H9 (cell line): ENCODE results near the gene DNER. TPM values are rescaled to one million over a fixed set of nuclear protein-coding genes. Genes with fewer than 3 reads are reported as not detected.

ENCODE experiments used
- DNase-seq: peaks from one replicate; pipeline ENCODE4 v3.0.0-alpha.2; 2017
- H2AFZ ChIP-seq: one replicate; pipeline ENCODE4 v1.6.1; 2013; ENCODE audit warnings: mild to moderate bottlenecking, low read length, control low read depth, moderate library complexity
- H2AK5ac ChIP-seq: 2 replicates; pipeline ENCODE4 v1.6.1; 2013; ENCODE audit warnings: low read length, control low read depth, mixed read lengths; ENCODE audit not compliant: insufficient read length
- H2BK120ac ChIP-seq: one replicate; pipeline ENCODE4 v1.6.1; 2013; ENCODE audit warnings: low read depth, mild to moderate bottlenecking, low read length, control low read depth, inconsistent platforms; ENCODE audit not compliant: poor library complexity, severe bottlenecking
- H2BK12ac ChIP-seq: 2 replicates; pipeline ENCODE4 v1.6.1; 2013; ENCODE audit warnings: low read length, control low read depth, mixed read lengths, low read depth; ENCODE audit not compliant: insufficient read length
- H2BK15ac ChIP-seq: 2 replicates; pipeline ENCODE4 v1.6.1; 2013; ENCODE audit warnings: low read depth, low read length, control low read depth
- H2BK20ac ChIP-seq: one replicate; pipeline ENCODE4 v1.6.1; 2013; ENCODE audit warnings: low read depth, mild to moderate bottlenecking, low read length, control low read depth, inconsistent platforms; ENCODE audit not compliant: poor library complexity, severe bottlenecking
- H2BK5ac ChIP-seq: 2 replicates; pipeline ENCODE4 v1.6.1; 2013; ENCODE audit warnings: low read length, control low read depth, mixed read lengths; ENCODE audit not compliant: insufficient read length
- H3K14ac ChIP-seq: 2 replicates; pipeline ENCODE4 v1.6.1; 2013; ENCODE audit warnings: low read length, control low read depth; ENCODE audit not compliant: insufficient read depth
- H3K18ac ChIP-seq: 2 replicates; pipeline ENCODE4 v1.6.1; 2013; ENCODE audit warnings: low read depth, mild to moderate bottlenecking, mixed read lengths, low read length, control low read depth; ENCODE audit not compliant: insufficient read length
- H3K23ac ChIP-seq: 2 replicates; pipeline ENCODE4 v1.6.1; 2013; ENCODE audit warnings: low read length, control low read depth, mixed read lengths, low read depth; ENCODE audit not compliant: insufficient read length
- H3K23me2 ChIP-seq: 2 replicates; pipeline ENCODE4 v1.6.1; 2013; ENCODE audit warnings: low read depth, mild to moderate bottlenecking, mixed read lengths, low read length, control low read depth; ENCODE audit not compliant: insufficient read length, poor library complexity, severe bottlenecking
- H3K27ac ChIP-seq: 2 replicates; pipeline ENCODE4 v1.5.1; 2013; ENCODE audit warnings: low read length, control low read depth, mixed read lengths, low read depth; ENCODE audit not compliant: insufficient read length
- H3K27me3 ChIP-seq: 2 replicates; pipeline ENCODE4 v1.6.1; 2013; ENCODE audit warnings: low read length, control low read depth, inconsistent platforms; ENCODE audit not compliant: insufficient read depth
- H3K4ac ChIP-seq: 2 replicates; pipeline ENCODE4 v1.6.1; 2013; ENCODE audit warnings: low read depth, mild to moderate bottlenecking, control low read depth, inconsistent platforms, low read length, moderate library complexity
- H3K4me1 ChIP-seq: 2 replicates; pipeline ENCODE4 v1.6.1; 2013; ENCODE audit warnings: low read length, control low read depth, inconsistent platforms; ENCODE audit not compliant: insufficient read depth
- H3K4me2 ChIP-seq: 2 replicates; pipeline ENCODE4 v1.6.1; 2013; ENCODE audit warnings: low read length, control low read depth, mixed read lengths; ENCODE audit not compliant: insufficient read length, insufficient read depth
- H3K56ac ChIP-seq: 2 replicates; pipeline ENCODE4 v1.6.1; 2013; ENCODE audit warnings: low read depth, mild to moderate bottlenecking, mixed read lengths, low read length, control low read depth; ENCODE audit not compliant: insufficient read length
- H3K79me1 ChIP-seq: 2 replicates; pipeline ENCODE4 v1.6.1; 2013; ENCODE audit warnings: low read depth, mild to moderate bottlenecking, moderate library complexity, low read length, control low read depth, inconsistent platforms; ENCODE audit not compliant: insufficient read depth, poor library complexity, severe bottlenecking
- H3K79me2 ChIP-seq: 2 replicates; pipeline ENCODE4 v1.6.1; 2013; ENCODE audit warnings: low read length, control low read depth, inconsistent platforms; ENCODE audit not compliant: insufficient read depth
- H3K9ac ChIP-seq: 2 replicates; pipeline ENCODE4 v1.6.1; 2013; ENCODE audit warnings: low read length, control low read depth, mixed read lengths; ENCODE audit not compliant: insufficient read length; ENCODE audit errors: extremely low read depth
- H3K9me3 ChIP-seq: one replicate; pipeline ENCODE4 v1.6.1; 2013; ENCODE audit warnings: low read depth, low read length, inconsistent platforms; ENCODE audit not compliant: control insufficient read depth
- H3T11ph ChIP-seq: one replicate; pipeline ENCODE4 v1.6.1; 2013; ENCODE audit warnings: mild to moderate bottlenecking, low read length, control low read depth, inconsistent platforms
- H4K20me1 ChIP-seq: one replicate; pipeline ENCODE4 v1.6.1; 2013; ENCODE audit not compliant: control insufficient read depth, insufficient read length, insufficient read depth
- H4K5ac ChIP-seq: 2 replicates; pipeline ENCODE4 v1.6.1; 2013; ENCODE audit warnings: low read depth, mild to moderate bottlenecking, mixed read lengths, low read length, control low read depth; ENCODE audit not compliant: insufficient read length
- H4K8ac ChIP-seq: replicated peaks from 2 replicates; pipeline ENCODE4 v1.6.1; 2013; ENCODE audit warnings: low read length, control low read depth, mixed read lengths, low read depth; ENCODE audit not compliant: insufficient read length
- H4K91ac ChIP-seq: 2 replicates; pipeline ENCODE4 v1.6.1; 2013; ENCODE audit warnings: low read depth, mild to moderate bottlenecking, moderate library complexity, mixed read lengths, low read length, control low read depth; ENCODE audit not compliant: insufficient read length
- H3K27ac Mint-ChIP-seq, 3 experiments: 2 replicates in 2 of 3; 3 replicates in 1 of 3; pipeline ENCODE4 v1.8.0; 2020 to 2021; ENCODE audit warnings: mixed read lengths in 3 of 3, mild to moderate bottlenecking in 1 of 3, moderate library complexity in 1 of 3
- H3K27me3 Mint-ChIP-seq: 2 replicates; pipeline ENCODE4 v1.8.0; 2021; ENCODE audit warnings: low read depth, mild to moderate bottlenecking, moderate library complexity, mixed read lengths
- H3K36me3 Mint-ChIP-seq, 3 experiments: 2 replicates in 2 of 3; 3 replicates in 1 of 3; pipeline ENCODE4 v1.8.0; 2020 to 2021; ENCODE audit warnings: low read depth in 3 of 3, mixed read lengths in 3 of 3; ENCODE audit not compliant: insufficient read depth in 1 of 3
- H3K4me1 Mint-ChIP-seq, 2 experiments: 2 replicates each; pipeline ENCODE4 v1.8.0; 2020; ENCODE audit warnings: mixed read lengths in 2 of 2
- H3K4me3 Mint-ChIP-seq, 2 experiments: 2 replicates in 1 of 2; 3 replicates in 1 of 2; pipeline ENCODE4 v1.8.0; 2020 to 2021; ENCODE audit warnings: mild to moderate bottlenecking in 2 of 2, mixed read lengths in 2 of 2, moderate library complexity in 1 of 2
- H3K9me3 Mint-ChIP-seq, 2 experiments: 2 replicates in 1 of 2; 3 replicates in 1 of 2; pipeline ENCODE4 v1.8.0; 2020; ENCODE audit warnings: mild to moderate bottlenecking in 2 of 2, mixed read lengths in 2 of 2, moderate library complexity in 1 of 2
- CTCF ChIP-seq: fragments of 200-600 bp; sonication (generic); conservative IDR thresholded peaks from 3 replicates; pipeline ENCODE4 v1.8.0; 2021; ENCODE audit warnings: antibody characterized with exemption, mild to moderate bottlenecking
- WGBS: extraction: QIAGEN DNeasy Blood & Tissue Kit; methylation state at CpG from one replicate; pipeline ENCODE4 v1.1.7; 2013; ENCODE audit warnings: missing lambda C conversion rate, low lambda C conversion rate, mixed read lengths; ENCODE audit not compliant: insufficient read length; ENCODE audit errors: extremely low coverage; 5-methylcytosine and 5-hydroxymethylcytosine counted together
- total RNA-seq: library from RNA; stranded (reverse); gene quantifications from 2 replicates; pipeline ENCODE4 v1.2.1, GENCODE V29; 2021

Gene DNER
- total RNA-seq, 1 experiment from 2014 or later = 1.0 TPM

- no peak overlapping the region for H3K4me2 ChIP-seq
- H3K79me1 ChIP-seq = no peaks in the 10 kb centered on the region
- no peak overlapping the region for H4K8ac ChIP-seq
- no peak overlapping the region for H3K14ac ChIP-seq
- Mint-ChIP-seq H3K27me3 (no peaks in the 10 kb centered on the region; the same call in none of the 2 replicates), H3K4me3 (no peak overlapping the region), H3K27ac (no peak overlapping the region), H3K36me3 (no peaks in the 10 kb centered on the region), H3K4me1 (peaks cover 0 to 2% of the 10 kb centered on the region in 2 experiments; a peak in 1 of 4 replicates), H3K9me3 (no peaks in the 10 kb centered on the region)
- H3K56ac ChIP-seq = no peak overlapping the region
- no peak overlapping the region for H3K27ac ChIP-seq
- H3K9me3 ChIP-seq = no peaks in the 10 kb centered on the region
- H2BK15ac ChIP-seq = no peak overlapping the region
- no peak overlapping the region for H2BK120ac ChIP-seq
- H2BK5ac ChIP-seq = no peak overlapping the region
- H3K23ac ChIP-seq = no peak overlapping the region
- no peak overlapping the region for H2AK5ac ChIP-seq
- no peaks in the 10 kb centered on the region for H3K79me2 ChIP-seq
- no peaks in the 10 kb centered on the region for H3K27me3 ChIP-seq
- no peak overlapping the region for H3K9ac ChIP-seq
- H3K4ac ChIP-seq = no peak overlapping the region
- no peaks in the 10 kb centered on the region for H3K4me1 ChIP-seq
- WGBS = no CpG with 5 or more reads among the region's 3 CpGs
- no peak overlapping the region for H2BK12ac ChIP-seq
- H4K91ac ChIP-seq = no peak overlapping the region
- TF ChIP-seq CTCF = no peak
- H3K18ac ChIP-seq = no peak overlapping the region
- no peak overlapping the region for H2BK20ac ChIP-seq
- H4K20me1 ChIP-seq = no peaks in the 10 kb centered on the region
- no peak overlapping the region for H4K5ac ChIP-seq
- no peak overlapping the region for H2AFZ ChIP-seq
- H3T11ph ChIP-seq = no peak overlapping the region
- DNase-seq = no peak
- no peaks in the 10 kb centered on the region for H3K23me2 ChIP-seq
Observed at GRCh38 chr2:229666811-229667210, 47.5 kb downstream of the DNER start.
